Stomach (tissue), 9 donors: Measurements from ENCODE around the gene GALNT18. TPM values are rescaled to one million over a fixed set of nuclear protein-coding genes. Genes with fewer than 3 reads are reported as not detected.

Source experiments
- DNase-seq, 2 donors: peaks; one replicate each; pipeline versions ENCODE4 v3.0.0 to v3.0.0-alpha.2; 2013 to 2019
- H3K27ac ChIP-seq, 5 donors: fragments of 200-600 bp in 4 of 5; sonication (generic) in 4 of 5; one replicate each; pipeline ENCODE4 v1.5.1; 2013 to 2019; ENCODE audit warnings: mild to moderate bottlenecking in 1 of 5, moderate library complexity in 1 of 5
- H3K27me3 ChIP-seq, 3 donors: fragments of 200-600 bp; sonication (generic); one replicate each; pipeline ENCODE4 v1.5.1; 2017 to 2019; ENCODE audit warnings: mixed run types in 1 of 3
- H3K36me3 ChIP-seq, 4 donors: fragments of 200-600 bp; sonication (generic); 1 replicate in 3 of 4; 2 replicates in 1 of 4; pipeline ENCODE4 v1.5.1; 2016 to 2019
- H3K4me1 ChIP-seq, 4 donors: fragments of 200-600 bp; sonication (generic); one replicate each; pipeline ENCODE4 v1.5.1; 2016 to 2019
- H3K4me3 ChIP-seq, 4 donors: fragments of 200-600 bp; sonication (generic) in 3 of 4; one replicate each; pipeline ENCODE4 v1.5.1; 2016 to 2019; ENCODE audit warnings: mild to moderate bottlenecking in 1 of 4
- H3K9me3 ChIP-seq, 4 donors: fragments of 200-600 bp; sonication (generic); one replicate each; pipeline ENCODE4 v1.5.1; 2016 to 2019
- CTCF ChIP-seq, 7 experiments: fragments of 450-650 bp in 4 of 7; fragments of 200-600 bp in 3 of 7; sonication (generic) in 3 of 7; IDR thresholded peaks; one replicate each; pipeline ENCODE4 v1.5.1; 2016 to 2019; ENCODE audit warnings: antibody characterized with exemption in 7 of 7, control low read depth in 2 of 7, mild to moderate bottlenecking in 1 of 7
- EP300 ChIP-seq: sonication (generic); formaldehyde crosslinking; IDR thresholded peaks from one replicate; pipeline ENCODE4 v1.6.1; 2017; ENCODE audit warnings: antibody characterized with exemption
- POLR2A ChIP-seq, 4 donors: fragments of 450-650 bp; IDR thresholded peaks; one replicate each; pipeline ENCODE4 v1.6.1; 2016; ENCODE audit warnings: antibody characterized with exemption in 4 of 4, control low read depth in 2 of 4, mild to moderate bottlenecking in 1 of 4, moderate library complexity in 1 of 4
- POLR2AphosphoS5 ChIP-seq, 3 donors: sonication (generic); formaldehyde crosslinking; IDR thresholded peaks; one replicate each; pipeline ENCODE4 v1.6.1; 2016; ENCODE audit warnings: antibody characterized with exemption in 3 of 3
- WGBS, 5 donors: extraction: QIAGEN DNeasy Blood & Tissue Kit in 3 of 5; methylation state at CpG; one replicate each; pipeline versions ENCODE4 v1.1.5 to v1.1.7; 2013 to 2018; 5-methylcytosine and 5-hydroxymethylcytosine counted together
- intact Hi-C: fragments of 100-400 bp; cut with DNase I; formaldehyde crosslinking; loops from one replicate; pipeline ENCODE4 v1.15.1; 2023; ENCODE audit warnings: low total_unique reads
- polyA plus RNA-seq, 3 donors: library from polyadenylated mRNA; stranded (reverse); fragments of 200-250 nt; gene quantifications; one replicate each; pipeline ENCODE4 v1.2.3, GENCODE V29; 2013
- total RNA-seq, 5 donors: library from RNA; depleted of rRNA; stranded (reverse); fragments of >200 nt; gene quantifications; one replicate each; pipeline versions ENCODE4 v1.1.0 to v1.2.3, GENCODE V29; 2014 to 2016
- donor health status: healthy with polysubstance abuse.
- donor health status: Bipolar disorder and iron deficiency.
- donor health status: healthy.

The GALNT18 gene
- total and polyA plus RNA-seq, 8 donors, result 0.58 to 16.1 (median 2.7) TPM

- WGBS, 5 donors, result 0 to 32% (median 18%) methylated on average over 3 to 6 of the region's 6 CpGs
- DNase-seq, result peak; percentile 38 to 75
Observed at GRCh38 chr11:11555208-11555607, 66.6 kb downstream of the GALNT18 start.

GRCh38 chr11:11553573-11553972 lies 68.2 kb downstream of the GALNT18 start:
- no peaks in the 10 kb centered on the region for H3K9me3 ChIP-seq
- H3K4me1 ChIP-seq, result peaks cover 0 to 27% (median 16%) of the 10 kb centered on the region in 4 donors
- WGBS, 5 donors, result 64 to 75% (median 66%) methylated on average over 10 of the region's 10 CpGs
- no peak overlapping the region for H3K4me3 ChIP-seq
- peak in 1 of 2 donors; percentile 39 for DNase-seq
- TF ChIP-seq POLR2A (IDR thresholded peaks at IDR 0.05), result no peak
- TF ChIP-seq CTCF (IDR thresholded peaks at IDR 0.05), result no peak
- no peak for TF ChIP-seq POLR2AphosphoS5 (IDR thresholded peaks at IDR 0.05)
- no peak for TF ChIP-seq EP300
- no peak overlapping the region for H3K27ac ChIP-seq
- H3K27me3 ChIP-seq, result no peaks in the 10 kb centered on the region
- H3K36me3 ChIP-seq, result no peaks in the 10 kb centered on the region
- intact Hi-C loops, result no loop called here

More at GRCh38 chr11:11555208-11555607, 66.6 kb downstream of the GALNT18 start:
- Histone ChIP-seq H3K27ac (no peak overlapping the region), H3K9me3 (no peaks in the 10 kb centered on the region), H3K36me3 (no peaks in the 10 kb centered on the region), H3K4me3 (no peak overlapping the region), H3K27me3 (no peaks in the 10 kb centered on the region), H3K4me1 (peaks cover 0 to 27% (median 13%) of the 10 kb centered on the region in 4 donors)
- intact Hi-C loops, result no loop called here
- TF ChIP-seq POLR2AphosphoS5 (IDR thresholded peaks at IDR 0.05) (no peak), EP300 (no peak), POLR2A (IDR thresholded peaks at IDR 0.05) (no peak), CTCF (IDR thresholded peaks at IDR 0.05) (no peak)

- DNase-seq, result peak in 1 of 2 donors; percentile 74
- intact Hi-C loops, result no loop called here
Observed at GRCh38 chr11:11552529-11553087, 69.2 kb downstream of the GALNT18 start.

GRCh38 chr11:11550534-11550933 lies 71.3 kb downstream of the GALNT18 start:
- H3K9me3 ChIP-seq, result no peaks in the 10 kb centered on the region
- H3K27me3 ChIP-seq, result no peaks in the 10 kb centered on the region
- TF ChIP-seq POLR2AphosphoS5 (IDR thresholded peaks at IDR 0.05) (no peak), POLR2A (IDR thresholded peaks at IDR 0.05) (no peak), CTCF (IDR thresholded peaks at IDR 0.05) (no peak), EP300 (no peak)
- WGBS, 5 donors, result 93 to 96% (median 95%) methylated on average over 6 of the region's 6 CpGs
- H3K4me1 ChIP-seq, result peaks cover 0 to 18% (median 12%) of the 10 kb centered on the region in 4 donors
- no peak overlapping the region for H3K27ac ChIP-seq
- intact Hi-C loops, result no loop called here
- H3K4me3 ChIP-seq, result no peak overlapping the region
- no peaks in the 10 kb centered on the region for H3K36me3 ChIP-seq
- no peak for DNase-seq

More at GRCh38 chr11:11552529-11553087, 69.2 kb downstream of the GALNT18 start:
- Histone ChIP-seq H3K27ac (no peak overlapping the region), H3K4me3 (no peak overlapping the region), H3K36me3 (no peaks in the 10 kb centered on the region), H3K27me3 (no peaks in the 10 kb centered on the region), H3K9me3 (no peaks in the 10 kb centered on the region), H3K4me1 (peaks cover 0 to 27% (median 17%) of the 10 kb centered on the region in 4 donors)
- no peak for TF ChIP-seq POLR2AphosphoS5 (IDR thresholded peaks at IDR 0.05)
- no peak for TF ChIP-seq EP300
- no peak for TF ChIP-seq CTCF (IDR thresholded peaks at IDR 0.05)
